Measurements from ENCODE around the gene CRPPA. TPM values are rescaled to one million over a fixed set of nuclear protein-coding genes. Genes with fewer than 3 reads are reported as not detected.

CRPPA gene
- polyA plus RNA-seq, 3 donors: 0.09 to 0.47 (median 0.36) TPM

- H3K79me2 ChIP-seq (ENCODE audit: insufficient read depth, low read length): no peaks in the 10 kb centered on the region
- Mint-ChIP-seq H3K27ac (no peak overlapping the region), H3K4me1 (peaks cover 9% of the 10 kb centered on the region), H3K27me3 (ENCODE audit: low read depth in 3 of 3) (peaks cover 0 to 2% (median 2%) of the 10 kb centered on the region in 3 donors), H3K4me3 (no peak overlapping the region), H3K36me3 (no peaks in the 10 kb centered on the region), H3K9me3 (peaks cover 0 to 4% (median 0%) of the 10 kb centered on the region in 7 donors)
- no peak overlapping the region for H3K4me3 ChIP-seq (replicated peaks in 1 of 3; ENCODE audit: low read depth in 2 of 3, low read length in 3 of 3)
- H2AFZ ChIP-seq (ENCODE audit: insufficient read depth, low read depth, low read length, poor library complexity, severe bottlenecking): no peak overlapping the region
- no peak for DNase-seq
- TF ChIP-seq, protein P1, sequence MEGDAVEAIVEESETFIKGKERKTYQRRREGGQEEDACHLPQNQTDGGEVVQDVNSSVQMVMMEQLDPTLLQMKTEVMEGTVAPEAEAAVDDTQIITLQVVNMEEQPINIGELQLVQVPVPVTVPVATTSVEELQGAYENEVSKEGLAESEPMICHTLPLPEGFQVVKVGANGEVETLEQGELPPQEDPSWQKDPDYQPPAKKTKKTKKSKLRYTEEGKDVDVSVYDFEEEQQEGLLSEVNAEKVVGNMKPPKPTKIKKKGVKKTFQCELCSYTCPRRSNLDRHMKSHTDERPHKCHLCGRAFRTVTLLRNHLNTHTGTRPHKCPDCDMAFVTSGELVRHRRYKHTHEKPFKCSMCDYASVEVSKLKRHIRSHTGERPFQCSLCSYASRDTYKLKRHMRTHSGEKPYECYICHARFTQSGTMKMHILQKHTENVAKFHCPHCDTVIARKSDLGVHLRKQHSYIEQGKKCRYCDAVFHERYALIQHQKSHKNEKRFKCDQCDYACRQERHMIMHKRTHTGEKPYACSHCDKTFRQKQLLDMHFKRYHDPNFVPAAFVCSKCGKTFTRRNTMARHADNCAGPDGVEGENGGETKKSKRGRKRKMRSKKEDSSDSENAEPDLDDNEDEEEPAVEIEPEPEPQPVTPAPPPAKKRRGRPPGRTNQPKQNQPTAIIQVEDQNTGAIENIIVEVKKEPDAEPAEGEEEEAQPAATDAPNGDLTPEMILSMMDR (IDR thresholded peaks at IDR 0.05): peak; percentile 19
- H3K9me3 ChIP-seq (replicated peaks in 1 of 2; ENCODE audit: control insufficient read depth in 1 of 2, insufficient read depth in 1 of 2, low read length in 2 of 2): no peaks in the 10 kb centered on the region
- no peak overlapping the region for H3K9ac ChIP-seq (ENCODE audit: insufficient read depth, low read length, poor library complexity, severe bottlenecking)
- H3K4me2 ChIP-seq (replicated peaks; ENCODE audit: extremely low read depth, low read length, poor library complexity, severe bottlenecking): no peak overlapping the region
- intact Hi-C loops (cut with micrococcal nuclease): no loop called here
- H4K20me1 ChIP-seq (ENCODE audit: insufficient read depth, low read length): no peaks in the 10 kb centered on the region
- no peak overlapping the region for H3K27ac ChIP-seq (ENCODE audit: low read depth in 1 of 2, low read length in 2 of 2)
- H3K36me3 ChIP-seq (replicated peaks in 1 of 2; ENCODE audit: control insufficient read depth in 1 of 2, insufficient read depth in 2 of 2, low read length in 2 of 2): no peaks in the 10 kb centered on the region
- WGBS (ENCODE audit: insufficient coverage): 100% methylated on average over 1 of the region's 2 CpGs
- H3K4me1 ChIP-seq (ENCODE audit: control insufficient read depth in 1 of 2, insufficient read depth in 2 of 2, low read length in 2 of 2): no peaks in the 10 kb centered on the region
- no peaks in the 10 kb centered on the region for H3K27me3 ChIP-seq (ENCODE audit: control insufficient read depth in 2 of 2, insufficient read depth in 2 of 2, low read length in 2 of 2)
These were observed 10.5 kb upstream of the CRPPA start for GRCh38 chr7:16431646-16432424.

DNA sequence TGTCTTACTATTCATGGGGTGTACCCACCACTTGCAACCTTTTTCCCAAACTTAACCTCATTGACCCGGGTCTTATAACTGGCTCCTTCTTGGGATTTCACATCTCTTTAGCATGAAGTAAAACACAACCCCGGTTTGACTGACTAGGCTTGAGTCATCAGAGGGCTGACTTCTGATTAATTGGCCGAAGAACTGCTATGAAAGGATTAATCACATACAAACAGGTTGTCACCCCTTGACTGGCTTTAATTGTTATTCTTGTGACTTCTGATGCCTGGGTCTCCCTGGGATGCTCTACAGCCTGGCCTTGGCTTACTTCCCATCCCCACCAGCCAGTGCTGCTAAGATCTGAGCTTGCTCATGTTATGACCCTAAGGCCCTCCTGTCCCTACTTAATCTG lies 8.8 kb upstream of the CRPPA start:
- Histone ChIP-seq H3K27me3 (ENCODE audit: control insufficient read depth in 2 of 2, insufficient read depth in 2 of 2, low read length in 2 of 2) (no peaks in the 10 kb centered on the region), H3K27ac (ENCODE audit: low read depth in 1 of 2, low read length in 2 of 2) (no peak overlapping the region), H3K4me1 (ENCODE audit: control insufficient read depth in 1 of 2, insufficient read depth in 2 of 2, low read length in 2 of 2) (no peaks in the 10 kb centered on the region), H3K4me3 (replicated peaks in 1 of 3; ENCODE audit: low read depth in 2 of 3, low read length in 3 of 3) (no peak overlapping the region), H3K9me3 (replicated peaks in 1 of 2; ENCODE audit: control insufficient read depth in 1 of 2, insufficient read depth in 1 of 2, low read length in 2 of 2) (no peaks in the 10 kb centered on the region), H3K4me2 (replicated peaks; ENCODE audit: extremely low read depth, low read length, poor library complexity, severe bottlenecking) (no peak overlapping the region), H3K36me3 (replicated peaks in 1 of 2; ENCODE audit: control insufficient read depth in 1 of 2, insufficient read depth in 2 of 2, low read length in 2 of 2) (no peaks in the 10 kb centered on the region), H2AFZ (ENCODE audit: insufficient read depth, low read depth, low read length, poor library complexity, severe bottlenecking) (no peak overlapping the region), H3K9ac (ENCODE audit: insufficient read depth, low read length, poor library complexity, severe bottlenecking) (no peak overlapping the region), H3K79me2 (ENCODE audit: insufficient read depth, low read length) (no peaks in the 10 kb centered on the region), H4K20me1 (ENCODE audit: insufficient read depth, low read length) (no peaks in the 10 kb centered on the region)
- Mint-ChIP-seq H3K9me3 (peaks cover 0 to 4% (median 0%) of the 10 kb centered on the region in 7 donors), H3K27me3 (ENCODE audit: low read depth in 3 of 3) (peaks cover 0 to 4% (median 3%) of the 10 kb centered on the region in 3 donors), H3K27ac (no peak overlapping the region), H3K36me3 (no peaks in the 10 kb centered on the region), H3K4me3 (no peak overlapping the region), H3K4me1 (peaks cover 9% of the 10 kb centered on the region)
- DNase-seq: no peak
- WGBS (ENCODE audit: insufficient coverage): 94% methylated on average over 2 of the region's 3 CpGs
- intact Hi-C loops (cut with micrococcal nuclease): no loop called here
- TF ChIP-seq, protein P1 (IDR thresholded peaks at IDR 0.05): no peak
